HL-60 (cell line): ENCODE measurements around the gene TTI1.

Experiments
- DNase-seq, 2 experiments: peaks; one replicate each; pipeline ENCODE4 v3.0.0-alpha.2; 2010 to 2020; ENCODE audit warnings: low read depth in 1 of 2, low spot score in 1 of 2
- H3K27ac ChIP-seq: fragments of 250-450 bp; sonication (Bioruptor Pico); replicated peaks from 2 replicates; pipeline ENCODE4 v1.5.1; 2020; ENCODE audit warnings: mild to moderate bottlenecking, moderate library complexity
- H3K27me3 ChIP-seq: fragments of 250-450 bp; sonication (Bioruptor Pico); 2 replicates; pipeline ENCODE4 v1.5.1; 2021; ENCODE audit warnings: mild to moderate bottlenecking, moderate library complexity; ENCODE audit not compliant: insufficient read depth, poor library complexity, severe bottlenecking
- H3K4me3 ChIP-seq: replicated peaks from 2 replicates; pipeline ENCODE4 v1.5.1; 2011; ENCODE audit warnings: mild to moderate bottlenecking, control low read depth, low read length; ENCODE audit not compliant: insufficient read depth
- CTCF ChIP-seq: IDR thresholded peaks from one replicate; pipeline ENCODE4 v1.5.1; 2011; ENCODE audit warnings: low read length, control low read depth, inconsistent platforms; ENCODE audit not compliant: insufficient read depth
- GABPA ChIP-seq: IDR thresholded peaks from 2 replicates; pipeline ENCODE4 v1.6.1; 2012; ENCODE audit warnings: low read depth
- POLR2AphosphoS5 ChIP-seq: IDR thresholded peaks from 2 replicates; pipeline ENCODE4 v1.6.1; 2012; ENCODE audit warnings: low read depth
- REST ChIP-seq: IDR thresholded peaks from 2 replicates; pipeline ENCODE4 v1.6.1; 2012; ENCODE audit warnings: low read depth; ENCODE audit not compliant: insufficient replicate concordance
- SPI1 ChIP-seq: IDR thresholded peaks from 2 replicates; pipeline ENCODE4 v1.6.1; 2012; ENCODE audit warnings: low read depth, mild to moderate bottlenecking, borderline replicate concordance

TTI1 gene

GRCh38 chr20:38055848-38056247 lies 22.6 kb upstream of the TTI1 start:
- Histone ChIP-seq H3K4me3 (no peak overlapping the region), H3K27ac (no peak overlapping the region), H3K27me3 (no peaks in the 10 kb centered on the region)
- DNase-seq: no peak
- no peak for TF ChIP-seq POLR2AphosphoS5
- no peak for TF ChIP-seq CTCF
- no peak for TF ChIP-seq REST
- no peak for TF ChIP-seq GABPA
- TF ChIP-seq SPI1: no peak

GRCh38 chr20:38055294-38055693 lies 22.0 kb upstream of the TTI1 start:
- H3K27me3 ChIP-seq: no peaks in the 10 kb centered on the region
- no peak overlapping the region for H3K4me3 ChIP-seq
- TF ChIP-seq CTCF (no peak), GABPA (no peak), SPI1 (no peak), POLR2AphosphoS5 (no peak), REST (no peak)
- no peak overlapping the region for H3K27ac ChIP-seq
- DNase-seq: no peak

- H3K4me3 ChIP-seq: no peak overlapping the region
- H3K27me3 ChIP-seq: no peaks in the 10 kb centered on the region
- no peak overlapping the region for H3K27ac ChIP-seq
- no peak for DNase-seq
- no peak for TF ChIP-seq GABPA
- TF ChIP-seq REST: no peak
- no peak for TF ChIP-seq POLR2AphosphoS5
- TF ChIP-seq SPI1: no peak
- no peak for TF ChIP-seq CTCF
These were observed 21.4 kb upstream of the TTI1 start for GRCh38 chr20:38054647-38055046.
